Hepatocyte (in vitro differentiated cells): ENCODE results near the gene HRH1. TPM values are rescaled to one million over a fixed set of nuclear protein-coding genes. Genes with fewer than 3 reads are reported as not detected.
"Not testable (repeated sequence)": the region's sequence is repeated elsewhere in the genome, so short reads cannot be mapped to it uniquely, and the experiment has no call there.

Source experiments
- DNase-seq: peaks from one replicate; pipeline ENCODE4 v3.0.0-alpha.2; 2016; ENCODE audit warnings: low spot score
- H2AFZ ChIP-seq: fragments of 200-600 bp; sonication (generic); 2 replicates; pipeline ENCODE4 v1.6.0; 2016; ENCODE audit warnings: antibody characterized with exemption, mild to moderate bottlenecking
- H3K27ac ChIP-seq: fragments of 200-600 bp; sonication (generic); 2 replicates; pipeline ENCODE4 v1.5.1; 2016; ENCODE audit warnings: mild to moderate bottlenecking
- H3K27me3 ChIP-seq: fragments of 200-600 bp; sonication (generic); 2 replicates; pipeline ENCODE4 v1.6.1; 2016
- H3K36me3 ChIP-seq: fragments of 200-600 bp; sonication (generic); replicated peaks from 2 replicates; pipeline ENCODE4 v1.5.1; 2016; ENCODE audit warnings: low read depth; ENCODE audit not compliant: insufficient read depth
- H3K4me1 ChIP-seq: fragments of 200-600 bp; sonication (generic); 2 replicates; pipeline ENCODE4 v1.5.1; 2016; ENCODE audit warnings: mild to moderate bottlenecking, moderate library complexity; ENCODE audit not compliant: insufficient read depth
- H3K4me2 ChIP-seq: fragments of 200-600 bp; sonication (generic); 2 replicates; pipeline ENCODE4 v1.6.0; 2016
- H3K4me3 ChIP-seq: fragments of 200-600 bp; sonication (generic); 2 replicates; pipeline ENCODE4 v1.5.1; 2016; ENCODE audit warnings: mild to moderate bottlenecking
- H3K79me2 ChIP-seq: fragments of 200-600 bp; sonication (generic); 2 replicates; pipeline ENCODE4 v1.6.0; 2017; ENCODE audit warnings: mild to moderate bottlenecking
- H3K9me2 ChIP-seq: fragments of 200-600 bp; sonication (generic); replicated peaks from 2 replicates; pipeline ENCODE4 v1.6.0; 2017; ENCODE audit warnings: mild to moderate bottlenecking; ENCODE audit not compliant: insufficient read depth
- H3K9me3 ChIP-seq: fragments of 200-600 bp; sonication (generic); 2 replicates; pipeline ENCODE4 v1.5.1; 2016; ENCODE audit warnings: low read depth, mild to moderate bottlenecking
- H4K20me1 ChIP-seq: fragments of 200-600 bp; sonication (generic); 2 replicates; pipeline ENCODE4 v1.6.0; 2016; ENCODE audit warnings: mild to moderate bottlenecking; ENCODE audit not compliant: insufficient read depth, poor library complexity, severe bottlenecking
- EZH2 ChIP-seq: fragments of 200-600 bp; sonication (generic); IDR thresholded peaks from 2 replicates; pipeline ENCODE4 v1.6.1; 2016; ENCODE audit warnings: antibody characterized with exemption, mild to moderate bottlenecking, borderline replicate concordance
- EZH2phosphoT487 ChIP-seq: fragments of 200-600 bp; sonication (generic); IDR thresholded peaks from one replicate; pipeline ENCODE4 v1.6.1; 2018; ENCODE audit warnings: antibody characterized with exemption, mild to moderate bottlenecking, low read depth, moderate library complexity; ENCODE audit not compliant: unreplicated experiment, severe bottlenecking
- WGBS: methylation state at CpG from one replicate; pipeline ENCODE4 v1.1.6; 2016; ENCODE audit warnings: low lambda C conversion rate; ENCODE audit errors: missing lambda C conversion rate; 5-methylcytosine and 5-hydroxymethylcytosine counted together
- polyA plus RNA-seq: library from polyadenylated mRNA; unstranded; fragments of >200 nt; fragmentation: Nextera tagmentation; extraction: Ambion mirVana; gene quantifications from 2 replicates; pipeline ENCODE4 v1.2.1, GENCODE V29; 2016
- total RNA-seq: library from RNA; depleted of rRNA; stranded (reverse); fragments of >200 nt; gene quantifications from 2 replicates; pipeline ENCODE4 v1.2.3, GENCODE V29; 2014
- TF ChIP-seq, protein P1 (sequence below): fragments of 200-600 bp; sonication (generic); IDR thresholded peaks from 2 replicates; pipeline ENCODE4 v1.5.1; 2016; ENCODE audit warnings: antibody characterized with exemption, mild to moderate bottlenecking; ENCODE audit not compliant: poor library complexity

Gene HRH1, protein sequence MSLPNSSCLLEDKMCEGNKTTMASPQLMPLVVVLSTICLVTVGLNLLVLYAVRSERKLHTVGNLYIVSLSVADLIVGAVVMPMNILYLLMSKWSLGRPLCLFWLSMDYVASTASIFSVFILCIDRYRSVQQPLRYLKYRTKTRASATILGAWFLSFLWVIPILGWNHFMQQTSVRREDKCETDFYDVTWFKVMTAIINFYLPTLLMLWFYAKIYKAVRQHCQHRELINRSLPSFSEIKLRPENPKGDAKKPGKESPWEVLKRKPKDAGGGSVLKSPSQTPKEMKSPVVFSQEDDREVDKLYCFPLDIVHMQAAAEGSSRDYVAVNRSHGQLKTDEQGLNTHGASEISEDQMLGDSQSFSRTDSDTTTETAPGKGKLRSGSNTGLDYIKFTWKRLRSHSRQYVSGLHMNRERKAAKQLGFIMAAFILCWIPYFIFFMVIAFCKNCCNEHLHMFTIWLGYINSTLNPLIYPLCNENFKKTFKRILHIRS
- 2.9 and 5.1 TPM in 2 replicates for total RNA-seq
- polyA plus RNA-seq = 1.8 and 3.3 TPM in 2 replicates

DNA sequence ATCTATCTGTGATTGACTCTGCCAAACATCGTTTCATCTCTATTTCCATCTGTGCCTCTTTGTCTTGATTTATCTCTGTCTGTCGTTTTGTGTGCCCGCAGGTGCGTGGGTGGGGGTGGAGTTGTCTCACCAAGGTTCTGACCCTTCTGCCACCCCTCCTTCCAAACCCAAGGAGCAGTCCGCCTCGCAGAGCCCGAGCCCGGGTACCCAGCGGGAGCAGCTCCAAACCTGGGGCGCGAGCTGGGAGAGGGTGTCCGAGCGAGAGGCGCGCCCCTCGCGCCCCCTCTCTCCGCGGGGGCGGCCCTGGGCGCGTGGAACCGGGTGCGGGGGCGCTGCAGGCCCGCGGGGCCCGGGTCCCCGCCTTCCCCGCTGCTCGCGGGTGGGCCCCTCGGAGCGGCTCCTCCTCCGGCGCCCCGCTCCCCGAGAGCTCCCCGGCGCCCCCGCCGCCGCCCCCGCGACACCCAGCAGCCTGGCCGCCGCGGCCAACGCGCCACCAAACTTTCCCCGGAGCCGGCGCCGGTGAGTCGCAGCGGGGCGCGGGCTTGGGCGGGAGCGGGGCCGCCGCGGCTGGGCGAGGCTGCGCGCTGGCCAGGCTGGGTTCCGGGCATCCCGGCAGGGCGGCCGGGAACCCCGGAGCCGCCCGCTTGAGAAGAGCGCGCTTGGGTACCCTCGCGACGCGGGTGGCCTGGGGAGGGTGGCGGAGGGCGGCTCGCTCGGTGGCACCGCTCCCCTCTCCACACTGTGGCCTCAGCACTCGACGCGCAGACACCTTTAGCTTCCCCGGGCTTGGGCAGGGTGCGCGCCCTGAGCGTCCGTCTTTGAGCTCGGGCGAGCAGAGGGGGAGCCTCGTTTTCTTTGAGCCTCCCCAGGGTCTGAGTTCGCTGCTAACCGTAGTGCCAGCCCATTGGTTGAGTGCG lies at the start of gene HRH1:
TSS of gene HRH1 (plus strand) at position 458 of the 917 bp plus-strand sequence. CDS start 104,545 bp downstream, outside the sequence.
- peak; percentile 61 for DNase-seq
- Histone ChIP-seq H3K4me3 (peak within 1 kb of the TSS; percentile 57), H3K9me3 (no peaks in the 10 kb centered on the region), H4K20me1 (no peaks in the 10 kb centered on the region), H3K79me2 (no peaks in the 10 kb centered on the region), H3K36me3 (no peaks in the 10 kb centered on the region), H3K27me3 (peaks cover 55% of the 10 kb centered on the region), H3K27ac (peak within 1 kb of the TSS; percentile 61), H3K4me1 (peaks cover 4% of the 10 kb centered on the region), H3K4me2 (peak within 1 kb of the TSS; percentile 93), H3K9me2 (no peaks in the 10 kb centered on the region), H2AFZ (peak within 1 kb of the TSS; percentile 56)
- TF ChIP-seq, protein P1, sequence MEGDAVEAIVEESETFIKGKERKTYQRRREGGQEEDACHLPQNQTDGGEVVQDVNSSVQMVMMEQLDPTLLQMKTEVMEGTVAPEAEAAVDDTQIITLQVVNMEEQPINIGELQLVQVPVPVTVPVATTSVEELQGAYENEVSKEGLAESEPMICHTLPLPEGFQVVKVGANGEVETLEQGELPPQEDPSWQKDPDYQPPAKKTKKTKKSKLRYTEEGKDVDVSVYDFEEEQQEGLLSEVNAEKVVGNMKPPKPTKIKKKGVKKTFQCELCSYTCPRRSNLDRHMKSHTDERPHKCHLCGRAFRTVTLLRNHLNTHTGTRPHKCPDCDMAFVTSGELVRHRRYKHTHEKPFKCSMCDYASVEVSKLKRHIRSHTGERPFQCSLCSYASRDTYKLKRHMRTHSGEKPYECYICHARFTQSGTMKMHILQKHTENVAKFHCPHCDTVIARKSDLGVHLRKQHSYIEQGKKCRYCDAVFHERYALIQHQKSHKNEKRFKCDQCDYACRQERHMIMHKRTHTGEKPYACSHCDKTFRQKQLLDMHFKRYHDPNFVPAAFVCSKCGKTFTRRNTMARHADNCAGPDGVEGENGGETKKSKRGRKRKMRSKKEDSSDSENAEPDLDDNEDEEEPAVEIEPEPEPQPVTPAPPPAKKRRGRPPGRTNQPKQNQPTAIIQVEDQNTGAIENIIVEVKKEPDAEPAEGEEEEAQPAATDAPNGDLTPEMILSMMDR = no peak
- TF ChIP-seq EZH2 = no peak
- no peak for TF ChIP-seq EZH2phosphoT487
- 3% methylated on average over 47 of the region's 98 CpGs for WGBS

DNA sequence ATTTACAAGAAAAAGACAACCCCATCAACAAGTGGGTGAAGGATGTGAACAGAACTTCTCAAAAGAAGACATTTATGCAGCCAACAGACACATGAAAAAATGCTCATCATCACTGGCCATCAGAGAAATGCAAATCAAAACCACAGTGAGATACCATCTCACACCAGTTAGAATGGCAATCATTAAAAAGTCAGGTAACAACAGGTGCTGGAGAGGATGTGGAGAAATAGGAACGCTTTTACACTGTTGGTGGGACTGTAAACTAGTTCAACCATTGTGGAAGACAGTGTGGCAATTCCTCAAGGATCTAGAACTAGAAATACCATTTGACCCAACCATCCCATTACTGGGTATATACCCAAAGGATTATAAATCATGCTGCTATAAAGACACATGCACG lies 41.0 kb upstream of the HRH1 start:
- not testable (repeated sequence) for H3K4me2 ChIP-seq, H3K9me3 ChIP-seq, H4K20me1 ChIP-seq, H3K36me3 ChIP-seq, H3K4me3 ChIP-seq, H3K27ac ChIP-seq, H2AFZ ChIP-seq, DNase-seq, H3K4me1 ChIP-seq, H3K27me3 ChIP-seq, H3K79me2 ChIP-seq, H3K9me2 ChIP-seq
- 90% methylated on average over 2 of the region's 2 CpGs for WGBS

DNA sequence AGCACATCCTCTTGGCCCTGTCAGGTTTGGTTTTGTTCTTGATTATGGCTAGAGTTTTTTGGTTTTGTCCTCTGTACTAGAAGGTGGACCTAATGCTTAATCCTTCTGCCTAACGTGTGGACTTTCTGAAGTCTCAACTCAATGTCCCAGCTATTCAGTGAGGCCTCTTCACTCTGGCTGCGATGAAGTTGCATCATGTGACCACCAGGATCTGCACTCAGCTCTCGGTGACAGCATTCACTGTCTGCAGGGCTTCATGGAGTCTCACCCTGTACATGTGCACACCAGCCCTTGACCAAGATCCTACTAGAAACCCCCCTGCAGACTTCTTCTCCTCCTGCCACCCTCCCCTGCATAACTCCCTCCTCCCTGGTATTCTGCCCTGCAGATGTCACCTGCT lies 38.7 kb upstream of the HRH1 start:
- no peak overlapping the region for H2AFZ ChIP-seq
- TF ChIP-seq EZH2 (no peak), EZH2phosphoT487 (no peak)
- TF ChIP-seq, protein P1 = no peak
- no peaks in the 10 kb centered on the region for H3K9me3 ChIP-seq
- no peaks in the 10 kb centered on the region for H3K36me3 ChIP-seq
- no peaks in the 10 kb centered on the region for H3K4me1 ChIP-seq
- WGBS = 74% methylated on average over 3 of the region's 3 CpGs
- no peak for DNase-seq
- no peaks in the 10 kb centered on the region for H4K20me1 ChIP-seq
- no peak overlapping the region for H3K27ac ChIP-seq
- H3K27me3 ChIP-seq = no peaks in the 10 kb centered on the region
- no peak overlapping the region for H3K4me2 ChIP-seq
- no peaks in the 10 kb centered on the region for H3K9me2 ChIP-seq
- no peak overlapping the region for H3K4me3 ChIP-seq
- no peaks in the 10 kb centered on the region for H3K79me2 ChIP-seq
